Measurements from ENCODE around the gene SPINK1. TPM values are rescaled to one million over a fixed set of nuclear protein-coding genes. Genes with fewer than 3 reads are reported as not detected.

SPINK1 gene
- total and polyA plus RNA-seq, 2 of the 13 experiments (the other 11 are each of a cell fraction or from before 2014, with no cell fraction given) = 14.7 to 17.1 TPM

DNA sequence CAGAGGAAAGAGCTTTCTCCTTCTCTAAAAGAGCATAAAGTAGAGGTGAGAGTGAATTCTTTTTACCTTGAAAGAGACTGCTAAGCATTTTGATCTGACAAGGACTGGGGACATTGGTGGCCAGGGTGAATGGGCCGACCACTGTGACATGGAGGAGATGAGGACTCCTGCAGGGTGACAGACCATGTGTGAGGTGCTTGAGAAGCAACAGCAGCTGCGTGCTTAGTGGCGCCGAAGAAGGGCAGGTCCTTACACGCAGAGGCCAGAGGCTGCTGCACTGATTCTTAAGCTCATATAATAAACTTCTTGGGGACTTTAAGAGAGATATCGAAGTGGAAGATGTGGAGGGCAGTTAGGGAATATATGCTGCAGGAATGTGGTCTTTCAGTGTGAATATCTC lies 40.3 kb downstream of the SPINK1 start (continued):
- TF ChIP-seq, protein P1, sequence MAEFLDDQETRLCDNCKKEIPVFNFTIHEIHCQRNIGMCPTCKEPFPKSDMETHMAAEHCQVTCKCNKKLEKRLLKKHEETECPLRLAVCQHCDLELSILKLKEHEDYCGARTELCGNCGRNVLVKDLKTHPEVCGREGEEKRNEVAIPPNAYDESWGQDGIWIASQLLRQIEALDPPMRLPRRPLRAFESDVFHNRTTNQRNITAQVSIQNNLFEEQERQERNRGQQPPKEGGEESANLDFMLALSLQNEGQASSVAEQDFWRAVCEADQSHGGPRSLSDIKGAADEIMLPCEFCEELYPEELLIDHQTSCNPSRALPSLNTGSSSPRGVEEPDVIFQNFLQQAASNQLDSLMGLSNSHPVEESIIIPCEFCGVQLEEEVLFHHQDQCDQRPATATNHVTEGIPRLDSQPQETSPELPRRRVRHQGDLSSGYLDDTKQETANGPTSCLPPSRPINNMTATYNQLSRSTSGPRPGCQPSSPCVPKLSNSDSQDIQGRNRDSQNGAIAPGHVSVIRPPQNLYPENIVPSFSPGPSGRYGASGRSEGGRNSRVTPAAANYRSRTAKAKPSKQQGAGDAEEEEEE (CRISPR knock-in tag; IDR thresholded peaks at IDR 0.05; ENCODE audit: borderline replicate concordance) = no peak
- TF ChIP-seq ZNF382 (CRISPR knock-in tag; IDR thresholded peaks at IDR 0.05; ENCODE audit: borderline replicate concordance) (no peak), ZNF44 (CRISPR knock-in tag; IDR thresholded peaks at IDR 0.05) (no peak)

DNA sequence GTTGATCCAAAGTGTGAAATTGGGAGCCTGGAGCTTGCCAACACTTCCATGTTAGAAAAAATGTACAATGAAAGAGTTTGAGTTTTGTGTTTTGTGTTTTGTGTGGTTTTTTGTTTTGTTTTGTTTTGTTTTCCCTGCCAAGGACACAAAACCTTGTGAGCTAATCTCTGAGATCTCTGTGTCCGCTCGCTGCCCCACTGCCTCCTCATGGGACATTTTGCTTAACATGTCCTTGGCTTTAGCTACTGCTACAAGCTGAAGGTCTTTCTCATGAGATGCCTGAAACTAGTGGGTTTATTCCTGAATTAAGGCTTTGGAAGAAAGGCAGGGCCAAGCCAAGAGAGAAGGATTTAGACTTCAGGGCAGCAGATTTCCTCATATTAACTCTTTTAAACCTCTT lies 41.7 kb downstream of the SPINK1 start:
- no peaks in the 10 kb centered on the region for H3K79me2 ChIP-seq (ENCODE audit: insufficient read depth, low read length)
- no peak for FAIRE-seq
- H3K27ac ChIP-seq (ENCODE audit: extremely low read length, insufficient read depth, low read length) = no peak overlapping the region
- no peak for ATAC-seq
- no peaks in the 10 kb centered on the region for H3K36me3 ChIP-seq (replicated peaks in 1 of 2; ENCODE audit: control insufficient read depth in 1 of 2, insufficient read depth in 2 of 2, low read length in 2 of 2)
- ChIA-PET CTCF (ENCODE audit: low intra/inter-chr PET ratio, low total read pairs) (no interaction called here), POLR2A (no interaction called here)
- no peaks in the 10 kb centered on the region for H4K20me1 ChIP-seq (ENCODE audit: insufficient read depth, low read length)
- H3K27me3 ChIP-seq (ENCODE audit: control insufficient read depth in 1 of 2, insufficient read depth in 2 of 2, low read length in 2 of 2) = no peaks in the 10 kb centered on the region
- H3K4me2 ChIP-seq (ENCODE audit: low read depth, low read length) = no peak overlapping the region
- intact Hi-C loops (cut with micrococcal nuclease; ENCODE audit: unreplicated experiment) (no loop called here), in situ Hi-C loops (cut with HindIII; ENCODE audit: extremely low pct_ligation_motif_present, low pct_unique_long_range_greater_than_20kb) (no loop called here)
- no peak for DNase-seq (ENCODE audit: low spot score)
- BruUV-seq (replicated peaks) = no TSS peak
- H3K4me3 ChIP-seq (replicated peaks in 1 of 3; ENCODE audit: insufficient read depth in 1 of 3, low read depth in 2 of 3, low read length in 3 of 3) = no peak overlapping the region
- H2AFZ ChIP-seq (ENCODE audit: low read length) = no peak overlapping the region
- H3K9ac ChIP-seq (ENCODE audit: insufficient read depth, low read depth, low read length) = no peak overlapping the region
- no peaks in the 10 kb centered on the region for H3K9me3 ChIP-seq (ENCODE audit: low read length)
- 39% methylated on average over 2 of the region's 2 CpGs for WGBS (ENCODE audit: low lambda C conversion rate)
- no peaks in the 10 kb centered on the region for H3K4me1 ChIP-seq (ENCODE audit: insufficient read depth, low read length)
- TF ChIP-seq, protein P2, sequence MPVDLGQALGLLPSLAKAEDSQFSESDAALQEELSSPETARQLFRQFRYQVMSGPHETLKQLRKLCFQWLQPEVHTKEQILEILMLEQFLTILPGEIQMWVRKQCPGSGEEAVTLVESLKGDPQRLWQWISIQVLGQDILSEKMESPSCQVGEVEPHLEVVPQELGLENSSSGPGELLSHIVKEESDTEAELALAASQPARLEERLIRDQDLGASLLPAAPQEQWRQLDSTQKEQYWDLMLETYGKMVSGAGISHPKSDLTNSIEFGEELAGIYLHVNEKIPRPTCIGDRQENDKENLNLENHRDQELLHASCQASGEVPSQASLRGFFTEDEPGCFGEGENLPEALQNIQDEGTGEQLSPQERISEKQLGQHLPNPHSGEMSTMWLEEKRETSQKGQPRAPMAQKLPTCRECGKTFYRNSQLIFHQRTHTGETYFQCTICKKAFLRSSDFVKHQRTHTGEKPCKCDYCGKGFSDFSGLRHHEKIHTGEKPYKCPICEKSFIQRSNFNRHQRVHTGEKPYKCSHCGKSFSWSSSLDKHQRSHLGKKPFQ (CRISPR knock-in tag; IDR thresholded peaks at IDR 0.05; ENCODE audit: insufficient replicate concordance) = no peak
- TF ChIP-seq, protein P3, sequence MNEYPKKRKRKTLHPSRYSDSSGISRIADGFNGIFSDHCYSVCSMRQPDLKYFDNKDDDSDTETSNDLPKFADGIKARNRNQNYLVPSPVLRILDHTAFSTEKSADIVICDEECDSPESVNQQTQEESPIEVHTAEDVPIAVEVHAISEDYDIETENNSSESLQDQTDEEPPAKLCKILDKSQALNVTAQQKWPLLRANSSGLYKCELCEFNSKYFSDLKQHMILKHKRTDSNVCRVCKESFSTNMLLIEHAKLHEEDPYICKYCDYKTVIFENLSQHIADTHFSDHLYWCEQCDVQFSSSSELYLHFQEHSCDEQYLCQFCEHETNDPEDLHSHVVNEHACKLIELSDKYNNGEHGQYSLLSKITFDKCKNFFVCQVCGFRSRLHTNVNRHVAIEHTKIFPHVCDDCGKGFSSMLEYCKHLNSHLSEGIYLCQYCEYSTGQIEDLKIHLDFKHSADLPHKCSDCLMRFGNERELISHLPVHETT (CRISPR knock-in tag; conservative IDR thresholded peaks at IDR 0.05) = no peak
- TF ChIP-seq SAP130 (CRISPR knock-in tag; IDR thresholded peaks at IDR 0.05; ENCODE audit: low read depth) = no peak
- no peak for TF ChIP-seq ETV6 (CRISPR knock-in tag; conservative IDR thresholded peaks at IDR 0.05)
- no peak for TF ChIP-seq ZSCAN25 (CRISPR knock-in tag; IDR thresholded peaks at IDR 0.05)
- TF ChIP-seq ZNF432 (CRISPR knock-in tag; IDR thresholded peaks at IDR 0.05; ENCODE audit: borderline replicate concordance) = no peak
- no peak for TF ChIP-seq NONO (IDR thresholded peaks at IDR 0.05)
- TF ChIP-seq NONO (CRISPR knock-in tag; conservative IDR thresholded peaks at IDR 0.05) = no peak
- TF ChIP-seq, protein P4, sequence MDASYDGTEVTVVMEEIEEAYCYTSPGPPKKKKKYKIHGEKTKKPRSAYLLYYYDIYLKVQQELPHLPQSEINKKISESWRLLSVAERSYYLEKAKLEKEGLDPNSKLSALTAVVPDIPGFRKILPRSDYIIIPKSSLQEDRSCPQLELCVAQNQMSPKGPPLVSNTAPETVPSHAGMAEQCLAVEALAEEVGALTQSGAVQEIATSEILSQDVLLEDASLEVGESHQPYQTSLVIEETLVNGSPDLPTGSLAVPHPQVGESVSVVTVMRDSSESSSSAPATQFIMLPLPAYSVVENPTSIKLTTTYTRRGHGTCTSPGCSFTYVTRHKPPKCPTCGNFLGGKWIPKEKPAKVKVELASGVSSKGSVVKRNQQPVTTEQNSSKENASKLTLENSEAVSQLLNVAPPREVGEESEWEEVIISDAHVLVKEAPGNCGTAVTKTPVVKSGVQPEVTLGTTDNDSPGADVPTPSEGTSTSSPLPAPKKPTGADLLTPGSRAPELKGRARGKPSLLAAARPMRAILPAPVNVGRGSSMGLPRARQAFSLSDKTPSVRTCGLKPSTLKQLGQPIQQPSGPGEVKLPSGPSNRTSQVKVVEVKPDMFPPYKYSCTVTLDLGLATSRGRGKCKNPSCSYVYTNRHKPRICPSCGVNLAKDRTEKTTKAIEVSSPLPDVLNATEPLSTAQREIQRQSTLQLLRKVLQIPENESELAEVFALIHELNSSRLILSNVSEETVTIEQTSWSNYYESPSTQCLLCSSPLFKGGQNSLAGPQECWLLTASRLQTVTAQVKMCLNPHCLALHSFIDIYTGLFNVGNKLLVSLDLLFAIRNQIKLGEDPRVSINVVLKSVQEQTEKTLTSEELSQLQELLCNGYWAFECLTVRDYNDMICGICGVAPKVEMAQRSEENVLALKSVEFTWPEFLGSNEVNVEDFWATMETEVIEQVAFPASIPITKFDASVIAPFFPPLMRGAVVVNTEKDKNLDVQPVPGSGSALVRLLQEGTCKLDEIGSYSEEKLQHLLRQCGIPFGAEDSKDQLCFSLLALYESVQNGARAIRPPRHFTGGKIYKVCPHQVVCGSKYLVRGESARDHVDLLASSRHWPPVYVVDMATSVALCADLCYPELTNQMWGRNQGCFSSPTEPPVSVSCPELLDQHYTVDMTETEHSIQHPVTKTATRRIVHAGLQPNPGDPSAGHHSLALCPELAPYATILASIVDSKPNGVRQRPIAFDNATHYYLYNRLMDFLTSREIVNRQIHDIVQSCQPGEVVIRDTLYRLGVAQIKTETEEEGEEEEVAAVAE (CRISPR knock-in tag; IDR thresholded peaks at IDR 0.05; ENCODE audit: borderline replicate concordance) = no peak
- TF ChIP-seq, protein P5, sequence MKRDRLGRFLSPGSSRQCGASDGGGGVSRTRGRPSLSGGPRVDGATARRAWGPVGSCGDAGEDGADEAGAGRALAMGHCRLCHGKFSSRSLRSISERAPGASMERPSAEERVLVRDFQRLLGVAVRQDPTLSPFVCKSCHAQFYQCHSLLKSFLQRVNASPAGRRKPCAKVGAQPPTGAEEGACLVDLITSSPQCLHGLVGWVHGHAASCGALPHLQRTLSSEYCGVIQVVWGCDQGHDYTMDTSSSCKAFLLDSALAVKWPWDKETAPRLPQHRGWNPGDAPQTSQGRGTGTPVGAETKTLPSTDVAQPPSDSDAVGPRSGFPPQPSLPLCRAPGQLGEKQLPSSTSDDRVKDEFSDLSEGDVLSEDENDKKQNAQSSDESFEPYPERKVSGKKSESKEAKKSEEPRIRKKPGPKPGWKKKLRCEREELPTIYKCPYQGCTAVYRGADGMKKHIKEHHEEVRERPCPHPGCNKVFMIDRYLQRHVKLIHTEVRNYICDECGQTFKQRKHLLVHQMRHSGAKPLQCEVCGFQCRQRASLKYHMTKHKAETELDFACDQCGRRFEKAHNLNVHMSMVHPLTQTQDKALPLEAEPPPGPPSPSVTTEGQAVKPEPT (CRISPR knock-in tag; IDR thresholded peaks at IDR 0.05; ENCODE audit: low read depth) = no peak

Measured in HepG2 (cell line).